Caki2 (cell line): Measurements from ENCODE around the gene ARHGAP10. TPM values are rescaled to one million over a fixed set of nuclear protein-coding genes. Genes with fewer than 3 reads are reported as not detected.

Experiments used
- DNase-seq: peaks from one replicate; pipeline ENCODE4 v3.0.0-alpha.2; 2015; ENCODE audit warnings: low read depth
- in situ Hi-C: cut with HindIII; loops from 2 replicates; pipeline ENCODE4 v1.10.0; 2016; ENCODE audit warnings: low sequenced_read_pairs, low pct_unique_long_range_greater_than_20kb, mixed read lengths
- total RNA-seq: library from RNA; depleted of rRNA; stranded (reverse); fragments of >200 nt; shearing (Covaris generic); gene quantifications from 2 replicates; pipeline ENCODE4 v1.2.3, GENCODE V29; 2014; ENCODE audit warnings: low replicate concordance

Gene ARHGAP10
- total RNA-seq, 1 experiment from 2014 or later: 8.3 TPM

GRCh38 chr4:147724468-147725201 lies 7.3 kb upstream of the ARHGAP10 start:
- no peak for DNase-seq
- in situ Hi-C loops: loop anchor here (25.0 kb wide), 1 partner anchor 138 kb away; no protein-coding TSS in a partner anchor

- in situ Hi-C loops: no loop called here
- DNase-seq: no peak
Observed at GRCh38 chr4:147725673-147726072, 6.2 kb upstream of the ARHGAP10 start.

- in situ Hi-C loops: no loop called here
- DNase-seq: no peak
Observed at GRCh38 chr4:147727476-147728028, 4.3 kb upstream of the ARHGAP10 start.

- no peak for DNase-seq
- in situ Hi-C loops: no loop called here
Observed at GRCh38 chr4:147730333-147730732, 1.6 kb upstream of the ARHGAP10 start.

- DNase-seq: no peak
- in situ Hi-C loops: no loop called here
Observed at GRCh38 chr4:147732518-147733235, 789 bp downstream of the ARHGAP10 start.

GRCh38 chr4:147733716-147734344 lies 1.9 kb downstream of the ARHGAP10 start:
- in situ Hi-C loops: no loop called here
- DNase-seq: no peak

- in situ Hi-C loops: no loop called here
Observed at GRCh38 chr4:147734496-147734895, 2.6 kb downstream of the ARHGAP10 start.

GRCh38 chr4:147735413-147736301 lies 3.8 kb downstream of the ARHGAP10 start:
- no peak for DNase-seq
- in situ Hi-C loops: no loop called here

More at GRCh38 chr4:147734496-147734895, 2.6 kb downstream of the ARHGAP10 start:
- DNase-seq: no peak

- in situ Hi-C loops: no loop called here
- no peak for DNase-seq
Observed at GRCh38 chr4:147736458-147736857, 4.6 kb downstream of the ARHGAP10 start.

GRCh38 chr4:147737623-147738022 lies 5.7 kb downstream of the ARHGAP10 start:
- DNase-seq: no peak
- in situ Hi-C loops: no loop called here

- no peak for DNase-seq
- in situ Hi-C loops: no loop called here
Observed at GRCh38 chr4:147739239-147739823, 7.4 kb downstream of the ARHGAP10 start.

- DNase-seq: no peak
- in situ Hi-C loops: no loop called here
Observed at GRCh38 chr4:147740176-147740575, 8.3 kb downstream of the ARHGAP10 start.

GRCh38 chr4:147741190-147741788 lies 9.4 kb downstream of the ARHGAP10 start:
- in situ Hi-C loops: no loop called here
- no peak for DNase-seq

- in situ Hi-C loops: no loop called here
- no peak for DNase-seq
Observed at GRCh38 chr4:147747787-147748454, 16.0 kb downstream of the ARHGAP10 start.

- in situ Hi-C loops: no loop called here
- peak; percentile 76 for DNase-seq
Observed at GRCh38 chr4:147749811-147750321, 18.0 kb downstream of the ARHGAP10 start.

- no peak for DNase-seq
- in situ Hi-C loops: no loop called here
Observed at GRCh38 chr4:147753047-147753446, 21.2 kb downstream of the ARHGAP10 start.

- in situ Hi-C loops: no loop called here
- DNase-seq: no peak
Observed at GRCh38 chr4:147754037-147754445, 22.2 kb downstream of the ARHGAP10 start.
